Activated naive CD4-positive, alpha-beta T cell treated with anti-CD3 and anti-CD28 coated beads, Interleukin-2, amount 50 U/mL, for 16 hours (primary cell): ENCODE results near the gene MYB.

Experiments used
- DNase-seq: peaks from one replicate; pipeline ENCODE4 v3.0.0-alpha.2; 2020

The MYB gene

DNA sequence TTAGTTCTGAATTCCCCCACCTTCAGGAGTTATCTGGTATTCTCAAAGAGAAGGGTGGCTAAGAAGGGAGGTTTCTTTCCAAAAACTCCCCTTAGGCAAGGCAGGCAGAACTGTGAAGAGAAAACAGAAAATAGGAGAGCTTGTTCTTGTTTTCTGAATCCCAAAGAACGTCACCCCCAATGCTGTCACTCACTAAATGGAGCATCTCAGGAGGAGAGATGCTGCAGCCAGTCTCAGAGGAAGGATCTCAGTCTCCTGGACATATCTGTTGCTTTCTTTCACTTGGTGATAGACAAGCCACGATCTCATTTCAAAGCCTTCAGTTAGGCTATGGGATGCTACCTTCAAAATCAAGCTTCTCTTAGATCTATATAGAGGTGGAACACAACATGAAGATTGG lies 16.1 kb upstream of the MYB start:
- no peak for DNase-seq

DNA sequence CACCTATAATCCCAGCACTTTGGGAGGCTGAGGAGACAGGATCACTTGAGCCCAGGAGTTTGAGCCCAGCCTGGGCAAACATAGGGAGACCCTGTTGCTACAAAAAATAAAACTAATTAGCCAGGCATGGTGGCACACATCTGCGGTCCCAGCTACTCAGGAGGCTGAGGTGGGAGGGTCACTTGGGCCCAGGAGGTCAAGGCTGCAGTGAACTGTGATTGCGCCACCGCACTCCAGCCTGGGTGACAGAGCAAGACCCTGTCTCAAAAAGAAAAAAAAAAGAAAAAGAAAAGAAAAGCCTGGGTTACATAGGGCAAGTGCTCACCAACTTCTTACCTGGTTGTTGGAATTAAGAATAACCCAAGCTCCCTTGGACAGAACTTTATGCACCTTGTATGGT lies 14.6 kb upstream of the MYB start:
- DNase-seq, result no peak

DNA sequence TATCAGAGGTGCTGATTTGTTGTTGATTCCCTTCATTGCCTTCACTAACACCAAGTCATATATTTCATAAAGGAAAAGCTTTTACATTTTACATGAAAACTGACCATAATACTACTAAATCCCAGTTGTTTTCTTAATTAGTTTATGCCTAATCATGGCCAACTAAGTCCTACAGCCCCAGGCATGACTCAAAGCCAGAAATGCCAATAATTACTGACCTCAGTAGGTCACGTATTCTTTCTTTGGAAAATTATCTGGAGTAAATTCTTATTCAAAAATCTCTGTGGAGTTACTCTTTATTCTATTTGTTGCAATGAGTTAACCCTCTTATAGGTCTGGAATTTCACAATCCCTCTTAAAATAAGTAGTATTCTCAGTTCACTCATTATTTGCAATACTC lies 13.5 kb upstream of the MYB start:
- no peak for DNase-seq

DNA sequence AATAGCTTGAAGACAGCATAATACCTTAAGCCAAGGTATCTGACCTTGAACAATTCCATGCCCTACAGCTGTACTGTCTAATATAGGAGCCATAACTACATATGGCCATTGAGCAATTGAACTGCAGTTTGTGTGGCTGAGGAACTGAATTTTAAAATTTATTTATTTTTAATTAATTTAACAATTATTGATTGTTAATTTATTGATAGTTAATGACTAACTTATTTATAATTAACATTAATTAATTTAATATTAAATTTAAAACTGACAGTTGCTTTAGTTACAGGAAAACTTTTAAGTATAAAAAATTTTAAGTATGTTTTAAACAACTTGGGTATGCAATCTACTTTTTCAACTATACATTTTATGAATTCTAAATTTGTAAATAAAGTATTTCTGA lies 12.3 kb upstream of the MYB start:
- no peak for DNase-seq

DNA sequence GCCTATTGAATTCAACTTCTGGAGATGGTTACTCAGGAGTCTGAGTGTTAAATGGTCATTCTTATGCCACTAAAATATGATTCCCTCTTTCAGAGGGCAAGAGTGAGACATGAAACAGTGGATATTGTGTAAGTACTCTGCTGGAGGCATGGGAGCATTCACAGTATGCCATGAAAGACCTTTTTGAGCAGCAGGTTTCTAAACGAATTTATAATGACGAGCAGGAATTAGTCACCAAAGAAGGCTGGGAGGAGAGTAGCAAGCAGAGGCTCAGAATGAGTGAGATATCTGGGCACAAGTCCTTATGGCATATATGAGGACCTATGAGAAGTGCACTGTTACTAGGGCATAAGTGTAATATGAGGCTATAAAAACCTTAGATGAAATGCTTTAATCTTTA lies 10.9 kb upstream of the MYB start:
- no peak for DNase-seq

DNA sequence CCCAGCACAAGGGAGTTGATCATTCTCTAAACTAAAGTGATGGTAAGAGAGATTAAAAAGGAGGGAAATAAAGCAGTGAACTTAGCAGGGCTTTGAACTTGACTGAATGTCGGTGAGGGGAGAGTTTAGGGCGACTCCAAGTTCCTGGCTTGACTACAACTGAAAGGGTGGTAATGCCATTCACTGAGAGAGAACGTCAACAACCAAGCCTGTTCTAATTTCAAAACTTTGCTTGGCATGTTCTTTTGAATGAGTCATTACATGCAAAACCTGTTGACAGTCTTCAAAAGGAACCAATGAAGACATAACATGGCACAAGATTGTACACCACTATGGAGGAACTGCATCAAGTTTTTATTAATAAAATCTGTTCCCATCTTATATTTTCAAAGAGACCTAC lies 10.3 kb upstream of the MYB start:
- peak; percentile 23 for DNase-seq

DNA sequence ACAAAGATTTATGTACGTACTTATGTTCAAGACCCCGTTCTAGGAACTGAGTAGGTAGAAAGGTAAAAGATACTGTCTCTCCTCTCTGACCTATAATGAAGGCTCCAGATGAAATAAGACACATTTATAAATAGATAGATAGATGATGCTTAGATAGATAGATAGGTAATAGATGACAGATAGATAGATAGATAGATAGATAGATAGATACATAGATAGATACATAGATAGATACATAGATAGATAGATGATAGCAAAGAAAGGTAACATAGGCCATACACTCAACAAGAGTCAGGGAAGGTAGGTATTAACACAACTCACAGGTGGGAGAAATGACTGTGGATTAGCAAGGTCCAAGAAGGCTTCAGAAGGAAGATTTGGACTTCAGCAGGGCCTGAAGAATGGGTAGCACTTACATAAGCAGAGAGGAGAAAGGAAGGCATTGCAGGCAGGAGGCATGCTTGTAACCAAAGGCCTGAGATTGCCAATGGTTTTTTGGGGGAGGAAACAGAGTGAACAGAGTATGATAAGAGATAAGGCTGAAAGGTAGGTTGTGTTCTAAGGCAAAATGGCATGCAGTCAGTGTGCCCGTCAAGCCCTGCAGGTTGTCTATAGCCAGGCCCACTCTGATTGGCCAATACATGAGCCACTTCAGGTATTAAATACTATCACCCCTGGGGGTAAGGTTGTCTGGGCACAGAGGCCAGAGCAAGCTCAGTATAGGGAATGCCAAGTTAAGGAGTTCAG lies 7.7 kb upstream of the MYB start:
- DNase-seq, result no peak

DNA sequence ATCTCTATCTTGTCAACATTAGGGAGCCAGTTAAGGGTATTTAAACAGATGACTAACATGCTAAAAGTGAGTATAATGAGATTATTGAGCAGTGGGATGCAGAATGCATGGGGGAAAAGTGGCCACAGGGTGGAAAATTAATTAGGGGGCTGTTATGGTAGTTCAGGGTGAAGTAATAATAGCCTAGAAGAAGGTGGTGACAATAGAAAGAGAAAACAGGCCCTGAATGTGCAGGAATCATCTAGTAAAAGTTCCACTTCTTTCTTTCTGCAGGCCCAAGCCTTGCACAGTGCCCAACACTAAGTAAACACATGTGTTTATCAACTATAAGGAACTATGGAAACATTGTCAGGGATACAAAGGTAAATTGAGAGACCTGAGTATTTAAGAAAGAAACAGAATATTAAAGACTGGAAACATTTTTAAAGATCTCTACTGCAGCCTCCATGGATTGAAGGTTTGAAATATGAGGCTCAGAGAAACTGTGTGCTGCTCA lies 7.1 kb upstream of the MYB start:
- DNase-seq, result no peak

DNA sequence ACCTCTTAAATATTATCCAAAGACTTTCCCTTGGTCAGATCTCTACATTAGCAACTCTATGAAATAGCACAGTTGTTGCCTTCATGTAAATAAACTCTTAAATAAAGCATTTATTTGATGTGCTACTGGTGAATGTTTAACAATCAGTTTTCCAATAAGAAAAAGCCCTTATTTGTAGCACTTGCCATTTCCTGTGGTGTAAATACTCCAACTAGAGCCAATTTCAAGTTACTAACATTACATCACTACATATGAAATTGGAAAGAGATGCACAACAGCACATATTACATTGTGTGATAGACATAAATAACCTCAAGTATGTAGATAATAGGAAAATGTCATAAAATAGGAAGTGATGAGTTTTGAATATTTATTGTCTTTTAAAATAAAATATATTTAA lies 5.0 kb upstream of the MYB start:
- no peak for DNase-seq

DNA sequence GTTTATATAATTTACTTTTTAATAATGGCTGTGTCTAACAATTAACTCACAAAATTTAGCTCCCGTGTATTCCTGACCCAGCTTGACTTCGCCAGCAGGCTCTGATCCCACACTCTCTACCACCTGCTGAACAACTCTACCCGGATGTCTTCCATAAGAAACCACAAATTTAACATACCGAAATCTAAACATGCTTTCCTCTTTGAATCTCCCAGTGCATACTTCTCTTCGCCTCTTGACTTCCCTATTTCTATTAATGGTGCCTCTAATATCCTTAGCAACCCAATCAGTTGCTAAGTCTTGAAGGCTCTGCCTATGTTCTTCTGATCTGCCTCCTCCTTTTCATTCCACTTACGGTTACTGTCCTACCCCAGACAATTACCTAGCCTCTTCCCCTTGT lies 4.6 kb upstream of the MYB start:
- DNase-seq, result no peak

DNA sequence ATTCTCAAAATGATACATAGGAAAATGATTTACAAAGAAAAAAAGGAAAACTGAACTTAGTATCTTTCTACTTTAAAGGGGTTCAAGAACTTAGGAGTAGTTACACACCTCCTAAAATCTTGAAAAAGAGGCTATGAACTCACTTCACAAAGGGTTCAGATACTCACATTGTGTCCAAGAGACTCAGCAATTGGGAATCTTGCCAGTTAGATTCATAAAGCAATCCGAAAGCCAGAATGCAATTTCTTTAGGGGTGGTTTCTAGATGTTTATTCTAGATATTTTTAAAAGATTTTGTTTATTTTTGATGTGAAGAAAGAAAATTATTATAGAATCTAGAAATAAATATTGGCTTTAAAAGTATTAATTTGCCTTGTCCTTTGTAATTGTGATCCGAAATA lies 1.7 kb upstream of the MYB start:
- DNase-seq, result no peak

DNA sequence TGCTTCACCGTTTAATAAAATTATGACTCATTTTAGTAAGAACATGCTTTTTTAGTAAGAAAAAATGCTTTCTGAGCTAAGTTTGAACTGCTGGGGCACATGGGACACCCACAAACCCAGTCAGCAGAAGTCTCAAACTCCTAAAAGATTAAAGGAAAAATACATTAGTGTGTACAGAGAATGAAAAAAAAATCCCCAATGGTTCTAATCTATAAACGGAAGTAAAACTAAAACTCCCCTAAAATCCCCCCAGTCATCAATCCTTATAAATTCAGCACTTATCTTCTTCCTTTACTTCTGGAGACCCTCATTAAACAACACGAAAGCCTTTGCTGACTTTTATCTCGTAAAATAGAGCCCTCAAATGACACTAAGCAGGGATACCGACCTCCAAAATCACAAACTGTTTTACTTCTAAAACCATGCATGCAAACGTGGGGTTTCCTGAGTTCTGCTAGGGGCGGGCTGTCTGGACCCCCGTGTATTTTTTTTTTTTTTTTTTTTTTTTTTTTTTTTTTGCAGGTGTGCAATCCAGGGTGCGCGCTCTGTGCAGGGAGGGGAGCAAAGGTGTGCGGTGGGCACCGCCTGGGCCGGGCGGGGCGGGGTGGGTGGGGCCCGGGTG lies 1.1 kb upstream of the MYB start:
- DNase-seq, result peak; percentile 31

DNA sequence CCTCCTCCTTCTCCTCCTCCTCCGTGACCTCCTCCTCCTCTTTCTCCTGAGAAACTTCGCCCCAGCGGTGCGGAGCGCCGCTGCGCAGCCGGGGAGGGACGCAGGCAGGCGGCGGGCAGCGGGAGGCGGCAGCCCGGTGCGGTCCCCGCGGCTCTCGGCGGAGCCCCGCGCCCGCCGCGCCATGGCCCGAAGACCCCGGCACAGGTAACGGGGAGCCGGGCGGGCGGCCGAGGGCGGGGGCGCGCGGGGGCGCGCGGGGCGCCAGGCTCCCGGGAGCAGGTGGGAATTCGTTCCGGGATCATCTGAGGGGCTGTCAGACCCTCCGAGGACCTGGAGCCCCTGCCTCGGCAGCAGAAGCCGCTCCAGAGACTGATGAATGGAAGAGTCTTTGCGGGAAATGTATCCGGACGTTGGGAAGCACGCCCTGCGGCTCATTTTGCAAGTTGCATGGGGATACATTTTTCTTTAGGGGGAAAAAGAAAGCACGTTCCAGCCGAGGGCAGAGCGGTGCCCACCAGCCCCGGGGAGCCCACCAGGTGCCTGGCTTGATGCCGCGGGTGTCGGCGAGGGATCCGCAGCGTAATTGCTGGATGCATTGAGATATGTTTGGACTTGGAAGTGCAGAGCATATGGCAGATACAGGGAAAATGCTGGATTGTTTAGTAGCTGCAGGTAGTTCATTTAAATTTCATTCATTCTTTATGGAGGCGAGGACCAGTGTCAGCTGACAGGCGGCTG lies 394 bp downstream of the MYB start:
- peak; percentile 18 for DNase-seq

DNA sequence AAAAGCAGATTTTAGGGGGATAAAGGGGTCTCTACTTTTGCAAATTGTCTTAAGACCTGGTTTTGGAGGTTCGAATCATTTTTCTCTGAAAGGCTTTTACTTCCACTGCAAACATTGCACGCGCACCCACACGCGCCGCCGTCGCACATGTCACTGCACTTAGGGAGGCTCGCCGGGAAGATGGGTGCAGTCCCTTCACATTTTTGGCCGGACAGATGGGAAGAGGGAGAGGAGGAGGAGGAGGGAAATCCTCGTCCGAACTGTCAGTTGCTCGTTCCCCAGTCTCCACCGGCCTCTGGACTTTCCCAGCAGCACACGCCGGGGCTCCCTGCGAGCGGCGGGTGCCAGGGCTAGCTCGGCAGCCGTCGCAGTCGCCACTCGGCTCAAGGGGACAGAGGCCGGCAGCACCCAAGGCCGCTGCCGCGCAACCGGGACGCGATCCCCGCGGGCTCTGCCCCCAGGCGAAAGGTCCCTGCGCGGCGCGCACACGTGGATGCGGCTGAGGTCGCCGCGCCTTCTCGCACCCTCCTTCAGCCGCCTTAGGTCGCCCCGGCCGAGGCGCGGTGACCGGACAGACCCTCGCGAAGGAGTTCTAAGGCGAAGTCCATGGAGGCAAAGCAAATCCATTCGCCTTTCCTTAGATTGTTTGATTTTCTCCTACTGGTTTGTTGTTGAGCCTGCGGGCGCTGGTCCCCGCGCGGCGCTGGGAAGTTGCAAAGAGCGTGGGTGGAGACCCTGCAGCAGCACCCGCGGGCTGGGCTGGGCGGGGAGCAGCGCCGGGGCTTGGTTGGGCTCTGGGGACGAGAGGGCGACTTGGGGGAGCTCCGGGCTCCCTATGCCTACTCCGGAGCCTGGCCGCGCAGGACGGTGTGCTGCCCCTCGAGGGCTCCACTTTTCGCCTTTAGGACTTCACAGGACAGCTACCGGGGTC lies 1.2 kb downstream of the MYB start:
- peak; percentile 59 for DNase-seq

DNA sequence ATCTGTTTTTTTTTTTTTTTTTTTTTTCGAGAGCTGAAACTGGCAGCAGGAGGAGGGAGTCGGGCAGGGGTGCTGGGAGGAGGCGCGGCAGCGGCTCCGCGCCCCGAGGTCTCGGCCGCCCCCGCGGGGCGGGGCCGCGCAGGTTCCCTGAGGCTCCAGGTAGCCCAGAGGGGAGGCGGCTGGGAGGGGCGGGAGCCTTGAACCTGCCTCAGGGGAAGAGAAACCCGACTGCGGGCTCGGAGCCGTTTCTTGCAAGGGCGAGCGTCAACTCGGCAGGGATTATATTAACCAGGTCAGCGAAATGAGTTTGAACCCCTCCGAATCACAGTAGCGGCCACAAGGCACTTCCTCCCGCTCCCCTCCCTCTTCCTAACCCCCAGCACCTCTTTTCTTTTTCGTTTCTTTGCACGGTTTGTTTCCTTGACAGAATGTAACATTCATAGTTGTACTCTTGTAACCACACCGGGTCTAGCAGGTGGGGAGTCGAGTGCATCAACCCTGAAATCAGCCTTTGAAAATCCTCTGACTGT lies 2.0 kb downstream of the MYB start:
- peak; percentile 77 for DNase-seq

DNA sequence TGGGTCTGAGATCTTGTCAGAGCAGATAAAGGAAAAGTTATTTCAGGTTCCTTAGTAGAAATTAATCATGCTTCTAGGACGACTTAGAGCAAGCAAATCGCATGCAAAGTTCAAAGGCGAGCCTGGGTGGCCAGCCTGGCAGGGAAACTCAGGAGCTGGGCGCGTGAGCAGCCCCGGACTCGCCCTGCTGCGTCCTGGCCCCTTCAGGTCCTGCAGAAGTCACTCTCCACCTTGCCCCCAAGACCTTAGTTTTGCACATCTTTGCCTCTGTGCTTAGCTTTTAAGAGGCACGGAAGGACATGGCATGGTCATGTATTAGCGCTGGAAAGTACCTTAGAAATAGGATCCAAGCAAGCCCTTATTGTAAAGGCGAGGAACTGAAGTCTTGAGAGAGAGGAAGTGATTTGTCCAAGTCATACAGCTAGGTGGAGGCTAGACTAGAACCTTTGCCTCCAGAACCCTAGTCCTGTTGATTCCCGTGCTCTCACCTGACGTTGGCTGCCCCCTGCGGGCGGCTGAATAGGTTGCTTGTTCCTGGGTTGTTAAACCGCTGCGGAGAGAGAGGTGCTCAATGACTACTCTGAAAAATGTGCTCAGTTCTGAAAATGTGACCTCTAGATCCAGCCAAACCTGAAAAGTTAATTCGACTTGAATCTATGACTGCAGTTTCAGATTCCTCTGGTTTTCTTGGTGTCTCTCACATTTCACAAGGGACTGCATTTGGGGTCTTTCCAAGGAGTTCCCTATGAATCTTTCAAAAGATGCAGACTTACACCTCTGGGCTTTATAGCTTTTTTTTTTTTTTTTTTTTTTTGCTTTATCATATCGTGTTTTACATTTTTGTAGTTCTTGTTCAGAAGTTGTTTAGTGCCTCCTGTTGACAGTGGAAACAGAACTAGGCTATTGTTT lies 2.7 kb downstream of the MYB start:
- peak; percentile 82 for DNase-seq

DNA sequence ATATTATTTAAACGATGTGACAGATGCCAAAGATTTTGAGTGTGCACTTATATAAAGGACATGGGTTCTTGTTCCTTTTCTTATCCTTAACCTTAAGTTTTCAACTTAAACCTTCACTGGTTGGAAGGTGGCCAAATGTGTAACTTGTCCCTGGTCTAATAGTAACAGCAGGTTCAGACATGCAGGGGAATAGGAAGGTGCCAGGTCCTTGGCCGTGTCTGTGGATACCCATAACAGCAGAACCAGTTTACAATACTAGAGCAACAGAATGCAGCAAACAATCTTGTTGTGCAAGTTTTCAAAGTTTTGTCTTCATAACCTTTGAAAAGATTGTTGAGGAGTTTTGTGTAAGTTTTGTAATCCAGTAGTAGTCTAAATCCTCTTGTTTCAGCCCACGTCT lies 4.4 kb downstream of the MYB start:
- DNase-seq, result no peak

DNA sequence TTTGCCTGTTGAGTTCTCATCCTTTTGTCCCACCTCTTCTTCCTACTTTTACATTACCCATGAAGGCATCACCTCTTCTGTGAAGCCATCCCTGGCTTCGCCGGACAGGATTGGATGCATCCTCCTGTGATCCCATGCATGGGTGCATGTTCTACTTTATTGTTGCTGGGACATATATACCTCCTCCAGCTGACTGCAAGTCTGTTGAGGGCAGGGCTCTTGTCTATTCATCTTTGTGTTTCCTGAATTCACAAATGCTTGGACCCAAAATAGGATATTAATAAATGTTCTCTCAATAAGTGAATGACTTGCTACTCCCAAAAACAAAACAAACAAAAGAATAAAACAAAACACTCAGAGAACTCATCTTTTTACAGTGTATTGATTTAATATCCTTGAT lies 5.1 kb downstream of the MYB start:
- DNase-seq, result no peak

DNA sequence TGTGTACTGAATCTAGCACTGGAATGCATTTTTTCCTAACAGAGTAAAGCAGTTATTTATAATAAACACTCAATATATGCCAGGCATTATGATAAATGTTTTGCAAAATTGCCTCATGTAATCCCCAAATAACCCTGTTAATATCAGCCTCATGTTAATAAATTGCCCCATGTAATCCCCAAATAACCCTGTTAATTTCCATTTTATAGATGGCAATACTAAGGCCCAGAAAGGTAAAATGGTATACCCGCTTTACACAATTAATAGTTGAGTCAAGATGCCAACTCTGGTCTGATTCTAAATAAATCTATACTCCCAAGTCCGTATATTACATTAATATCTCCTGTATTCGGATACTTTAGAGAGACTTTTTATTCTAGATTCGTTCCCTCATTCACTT lies 6.3 kb downstream of the MYB start:
- DNase-seq, result no peak

DNA sequence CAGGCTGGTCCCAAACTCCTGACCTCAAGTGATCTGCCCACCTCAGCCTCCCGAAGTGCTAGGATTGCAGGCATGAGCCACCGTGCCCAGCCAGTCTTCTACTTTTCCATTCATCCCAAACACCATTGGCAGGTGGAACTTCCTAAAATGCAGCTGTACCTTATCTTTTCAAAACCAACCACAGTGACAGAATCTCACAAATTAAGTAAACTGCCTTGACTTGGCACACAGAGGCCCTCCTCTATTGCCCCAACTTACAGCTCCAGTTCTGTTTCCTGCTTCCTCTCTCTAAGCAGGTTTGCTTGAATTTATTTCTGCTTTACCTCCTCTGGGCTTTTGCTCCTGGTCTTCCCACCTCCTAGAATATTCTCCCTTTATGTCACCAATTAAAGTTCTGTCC lies 7.6 kb downstream of the MYB start:
- DNase-seq, result no peak

DNA sequence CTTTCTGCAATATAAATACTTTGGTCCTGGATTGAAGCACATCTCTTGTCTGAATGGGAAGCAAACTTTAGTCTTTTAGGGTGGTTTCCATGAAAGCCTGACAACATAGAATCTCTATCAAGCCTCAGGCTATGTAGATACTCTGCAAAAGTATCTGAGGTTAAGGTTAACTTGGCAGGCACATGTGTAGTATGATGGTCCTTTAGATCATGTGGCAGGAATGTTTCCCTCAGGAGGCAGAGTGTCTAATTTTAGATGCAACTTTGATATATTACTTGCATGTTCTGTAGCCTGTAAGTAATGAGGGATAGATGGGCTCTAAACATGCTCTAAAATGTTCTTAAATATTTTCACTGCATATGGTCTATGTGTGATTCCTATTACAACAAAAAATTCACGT lies 8.2 kb downstream of the MYB start:
- no peak for DNase-seq
